IPS-15b (cell line): ENCODE results near the gene ACAP2.
"Not testable (repeated sequence)": the region's sequence is repeated elsewhere in the genome, so short reads cannot be mapped to it uniquely, and the experiment has no call there.

ENCODE experiments used
- H3K27me3 ChIP-seq: one replicate; pipeline ENCODE4 v1.6.1; 2013; ENCODE audit warnings: low read length; ENCODE audit not compliant: control insufficient read depth, insufficient read depth
- H3K36me3 ChIP-seq: one replicate; pipeline ENCODE4 v1.6.1; 2013; ENCODE audit warnings: low read length; ENCODE audit not compliant: control insufficient read depth, insufficient read depth
- H3K4me1 ChIP-seq: one replicate; pipeline ENCODE4 v1.6.1; 2013; ENCODE audit warnings: mild to moderate bottlenecking, low read length; ENCODE audit not compliant: control insufficient read depth, insufficient read depth
- H3K4me3 ChIP-seq: one replicate; pipeline ENCODE4 v1.5.1; 2013; ENCODE audit warnings: low read depth, low read length
- H3K9ac ChIP-seq: one replicate; pipeline ENCODE4 v1.6.1; 2013; ENCODE audit warnings: low read depth, mild to moderate bottlenecking, low read length
- H3K9me3 ChIP-seq: one replicate; pipeline ENCODE4 v1.6.1; 2013; ENCODE audit warnings: mild to moderate bottlenecking, low read length; ENCODE audit not compliant: control insufficient read depth, insufficient read depth

ACAP2 gene

DNA sequence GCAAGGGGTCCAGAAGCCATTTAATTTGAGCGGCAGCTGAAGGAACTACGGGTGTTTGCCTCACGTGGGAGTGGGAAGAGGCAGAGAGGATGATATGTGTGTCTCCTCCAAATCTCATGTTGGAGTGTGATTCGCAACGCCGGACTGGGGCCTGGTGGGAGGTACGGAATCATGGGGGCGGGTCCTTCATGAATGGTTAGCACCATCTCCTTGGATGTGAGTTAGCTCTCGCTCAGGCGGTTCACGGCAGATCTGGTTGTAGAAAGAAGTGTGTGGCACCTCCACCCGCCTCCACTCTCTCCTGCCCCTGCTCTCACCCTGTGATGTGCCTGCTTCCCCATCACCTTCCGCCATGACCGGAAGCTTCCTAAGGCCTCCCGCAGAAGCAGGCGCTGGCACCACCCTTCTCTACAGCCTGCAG lies 197.3 kb downstream of the ACAP2 start:
- H3K27me3 ChIP-seq: no peaks in the 10 kb centered on the region
- H3K36me3 ChIP-seq: no peaks in the 10 kb centered on the region
- H3K4me3 ChIP-seq: no peak overlapping the region
- no peaks in the 10 kb centered on the region for H3K9me3 ChIP-seq
- no peak overlapping the region for H3K9ac ChIP-seq
- H3K4me1 ChIP-seq: no peaks in the 10 kb centered on the region

GRCh38 chr3:195241592-195242355 lies 201.0 kb downstream of the ACAP2 start:
- H3K4me3 ChIP-seq: no peak overlapping the region
- no peaks in the 10 kb centered on the region for H3K27me3 ChIP-seq
- H3K9me3 ChIP-seq: no peaks in the 10 kb centered on the region
- H3K36me3 ChIP-seq: peaks cover 5% of the 10 kb centered on the region
- H3K4me1 ChIP-seq: no peaks in the 10 kb centered on the region
- H3K9ac ChIP-seq: no peak overlapping the region

DNA sequence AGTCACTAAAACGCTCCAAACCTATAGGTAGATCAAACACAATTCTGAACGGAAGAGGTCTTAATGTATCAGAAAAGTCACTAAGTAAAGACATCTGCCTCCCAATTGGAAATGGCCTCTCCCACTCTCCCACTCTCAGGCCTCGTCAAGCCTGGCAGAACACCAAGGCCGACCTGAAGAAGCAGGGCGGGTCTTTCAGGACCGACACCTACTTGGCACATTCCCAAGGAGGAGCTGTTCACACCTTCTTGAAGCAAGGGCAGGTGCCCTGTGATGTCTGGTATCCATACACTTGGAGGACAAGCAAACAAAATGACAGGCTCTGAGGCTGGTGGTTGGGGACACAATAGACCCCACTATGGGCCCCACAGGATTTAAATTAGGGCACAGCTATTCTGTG lies 201.9 kb downstream of the ACAP2 start:
- no peaks in the 10 kb centered on the region for H3K4me1 ChIP-seq
- H3K9me3 ChIP-seq: no peaks in the 10 kb centered on the region
- H3K4me3 ChIP-seq: no peak overlapping the region
- peaks cover 5% of the 10 kb centered on the region for H3K36me3 ChIP-seq
- H3K27me3 ChIP-seq: no peaks in the 10 kb centered on the region
- H3K9ac ChIP-seq: no peak overlapping the region

- no peaks in the 10 kb centered on the region for H3K4me1 ChIP-seq
- no peaks in the 10 kb centered on the region for H3K27me3 ChIP-seq
- H3K9me3 ChIP-seq: no peaks in the 10 kb centered on the region
- no peak overlapping the region for H3K9ac ChIP-seq
- no peak overlapping the region for H3K4me3 ChIP-seq
- H3K36me3 ChIP-seq: peaks cover 5% of the 10 kb centered on the region
Observed at GRCh38 chr3:195240171-195240701, 202.6 kb downstream of the ACAP2 start.

DNA sequence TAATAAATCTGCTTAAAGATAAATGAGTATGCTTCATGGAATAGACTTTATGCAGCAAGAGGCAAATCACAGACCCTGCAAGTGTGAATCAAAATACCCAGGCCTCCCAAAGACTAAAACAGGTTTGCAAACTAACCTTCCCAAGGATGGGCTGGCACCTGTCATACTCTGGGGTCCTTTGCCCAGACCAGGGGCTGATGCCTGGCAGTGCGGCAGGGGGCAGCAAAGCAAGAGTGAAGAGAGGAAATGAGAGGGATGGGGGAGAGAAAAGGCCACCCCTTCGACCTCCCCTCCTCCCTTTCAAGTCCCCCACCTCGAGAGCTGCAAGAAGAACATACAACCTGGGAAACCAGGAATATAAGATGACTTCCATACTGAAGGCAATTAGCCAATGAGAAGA lies 203.7 kb downstream of the ACAP2 start:
- H3K36me3 ChIP-seq: peaks cover 5% of the 10 kb centered on the region
- H3K9me3 ChIP-seq: no peaks in the 10 kb centered on the region
- no peak overlapping the region for H3K9ac ChIP-seq
- no peak overlapping the region for H3K4me3 ChIP-seq
- H3K4me1 ChIP-seq: no peaks in the 10 kb centered on the region
- H3K27me3 ChIP-seq: no peaks in the 10 kb centered on the region

DNA sequence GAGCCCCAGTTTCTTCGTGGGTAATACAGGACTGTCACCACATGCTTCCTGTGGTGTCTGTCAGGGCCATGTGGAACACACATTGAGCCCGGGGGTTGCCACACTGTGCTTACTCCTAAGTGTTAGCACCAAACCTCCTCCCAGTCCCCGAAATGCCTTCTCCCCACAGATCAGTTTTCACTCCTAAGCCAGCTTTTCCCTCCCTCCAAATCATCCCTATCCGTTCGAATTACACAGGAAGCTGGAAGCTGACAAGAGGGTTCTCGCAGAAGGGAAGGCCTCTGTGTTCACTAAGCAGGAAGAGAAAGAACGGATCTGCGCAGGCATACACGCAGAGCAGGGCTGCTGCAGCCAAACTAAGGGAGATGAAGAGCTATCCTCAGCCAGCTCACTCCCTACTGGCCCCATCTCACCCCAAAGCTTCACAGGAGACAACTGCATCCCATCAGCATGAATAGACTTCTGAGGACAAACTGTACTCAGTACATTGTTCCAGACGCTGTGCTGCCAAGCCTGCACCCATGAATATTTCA lies 204.2 kb downstream of the ACAP2 start:
- Histone ChIP-seq H3K9ac (no peak overlapping the region), H3K4me1 (no peaks in the 10 kb centered on the region)

DNA sequence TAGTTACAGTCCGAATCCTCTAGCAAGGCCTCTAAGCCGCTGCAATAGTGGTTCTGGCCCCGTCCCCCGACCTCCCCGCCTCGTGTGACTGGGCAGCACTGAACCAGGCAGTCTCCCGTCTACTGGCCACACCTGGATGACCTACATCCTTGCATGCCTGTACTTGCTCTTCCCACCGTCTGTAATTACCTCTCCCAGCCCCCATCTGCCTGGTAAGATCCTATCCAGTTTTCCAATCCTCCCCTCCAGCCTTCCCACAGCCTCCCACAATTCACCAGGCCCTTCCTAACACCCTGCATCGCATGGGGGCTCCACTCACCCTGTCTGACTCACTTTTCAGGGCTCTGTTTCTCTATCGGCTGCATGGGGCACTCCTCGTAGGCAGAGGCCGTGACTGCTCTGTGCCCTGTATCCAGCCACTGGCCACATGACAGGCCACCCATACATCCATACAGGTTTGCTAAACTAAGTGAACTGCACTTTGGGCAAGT lies 204.7 kb downstream of the ACAP2 start:
- H3K4me1 ChIP-seq: no peaks in the 10 kb centered on the region
- no peak overlapping the region for H3K4me3 ChIP-seq
- no peak overlapping the region for H3K9ac ChIP-seq
- no peaks in the 10 kb centered on the region for H3K9me3 ChIP-seq
- H3K27me3 ChIP-seq: no peaks in the 10 kb centered on the region
- H3K36me3 ChIP-seq: peaks cover 5% of the 10 kb centered on the region

More for the DNA sequence above, 204.2 kb downstream of the ACAP2 start:
- no peak overlapping the region for H3K4me3 ChIP-seq
- peaks cover 5% of the 10 kb centered on the region for H3K36me3 ChIP-seq
- no peaks in the 10 kb centered on the region for H3K27me3 ChIP-seq
- H3K9me3 ChIP-seq: no peaks in the 10 kb centered on the region

DNA sequence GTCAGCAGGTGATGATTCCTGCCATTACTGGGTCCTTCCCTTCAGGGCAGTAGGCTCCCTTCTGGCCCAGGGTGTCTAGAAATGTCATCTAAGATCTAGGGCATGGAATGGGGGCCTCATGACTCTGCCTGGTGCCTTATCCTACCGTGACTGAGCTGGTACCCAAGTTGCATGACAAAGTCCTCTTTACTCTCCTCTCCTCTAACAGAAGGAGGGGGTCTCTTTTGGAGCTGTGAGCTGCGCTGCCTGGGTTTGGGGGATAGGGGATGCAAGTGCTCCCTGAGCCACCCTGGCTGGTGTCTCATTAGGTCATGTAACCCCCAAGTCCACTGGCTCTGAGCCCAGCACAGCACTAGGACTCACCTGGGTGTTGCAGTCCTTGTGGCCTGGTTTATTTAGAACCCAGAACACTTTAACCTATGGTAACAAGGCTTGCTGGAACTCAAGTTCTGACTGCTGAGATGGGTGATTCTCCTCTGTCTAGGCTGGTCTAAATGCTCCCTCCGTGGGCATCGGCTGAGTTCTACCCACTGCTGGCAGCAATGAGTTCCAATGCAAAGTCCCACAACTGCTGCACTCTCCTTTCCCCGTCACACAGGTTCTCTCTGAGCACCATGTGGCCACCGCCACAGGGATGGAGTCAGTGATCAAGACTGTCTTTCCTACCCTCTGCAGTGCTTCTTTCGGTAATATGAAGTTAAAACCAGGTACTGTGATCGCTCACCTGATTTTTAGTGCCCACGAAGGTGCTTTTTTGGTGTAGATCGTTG lies 205.8 kb downstream of the ACAP2 start:
- H3K4me1 ChIP-seq: no peaks in the 10 kb centered on the region
- H3K27me3 ChIP-seq: no peaks in the 10 kb centered on the region
- no peaks in the 10 kb centered on the region for H3K9me3 ChIP-seq
- H3K36me3 ChIP-seq: peaks cover 5% of the 10 kb centered on the region
- H3K9ac ChIP-seq: no peak overlapping the region
- H3K4me3 ChIP-seq: no peak overlapping the region

DNA sequence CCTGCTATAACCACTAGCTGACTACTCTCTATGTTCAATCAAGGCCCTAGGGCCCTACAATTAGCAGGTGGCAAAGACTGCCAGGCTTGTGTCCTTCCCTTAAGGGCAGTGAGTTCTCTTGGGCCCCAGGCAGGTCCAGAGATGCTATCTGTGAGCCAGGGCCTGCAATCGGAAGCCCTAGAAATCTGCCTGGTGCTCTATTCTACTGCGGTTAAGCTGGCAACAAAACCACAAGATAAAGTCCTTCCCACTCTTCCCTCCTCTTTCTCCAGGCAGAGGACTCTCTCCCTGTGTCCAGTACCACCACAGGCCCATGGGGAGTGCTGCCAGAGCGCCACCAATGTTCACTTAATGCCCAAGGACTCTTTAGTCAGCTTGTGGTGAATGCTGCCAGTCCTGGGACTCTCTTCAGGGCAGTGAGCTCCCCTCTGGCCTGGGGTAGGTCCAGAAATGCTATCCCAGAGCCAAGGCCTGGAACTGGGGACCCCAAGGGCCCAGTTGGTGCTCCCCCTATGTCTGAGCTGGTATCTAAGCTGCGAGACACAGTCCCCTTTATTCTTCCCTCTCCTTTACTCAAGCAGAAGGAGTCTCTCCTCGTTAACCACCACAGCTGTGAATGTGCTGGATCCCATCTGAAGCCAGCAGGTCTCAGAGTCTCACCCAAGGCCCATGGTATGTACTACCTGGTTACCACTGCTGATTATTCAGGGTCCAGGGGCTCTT lies 206.6 kb downstream of the ACAP2 start:
- H3K36me3 ChIP-seq: peaks cover 5% of the 10 kb centered on the region
- H3K4me3 ChIP-seq: no peak overlapping the region
- H3K27me3 ChIP-seq: no peaks in the 10 kb centered on the region
- H3K4me1 ChIP-seq: no peaks in the 10 kb centered on the region
- H3K9me3 ChIP-seq: no peaks in the 10 kb centered on the region
- H3K9ac ChIP-seq: no peak overlapping the region

GRCh38 chr3:195230244-195230643 lies 212.6 kb downstream of the ACAP2 start:
- Histone ChIP-seq H3K36me3 (peaks cover 2% of the 10 kb centered on the region), H3K4me3 (no peak overlapping the region), H3K4me1 (no peaks in the 10 kb centered on the region), H3K27me3 (no peaks in the 10 kb centered on the region), H3K9me3 (no peaks in the 10 kb centered on the region), H3K9ac (no peak overlapping the region)

DNA sequence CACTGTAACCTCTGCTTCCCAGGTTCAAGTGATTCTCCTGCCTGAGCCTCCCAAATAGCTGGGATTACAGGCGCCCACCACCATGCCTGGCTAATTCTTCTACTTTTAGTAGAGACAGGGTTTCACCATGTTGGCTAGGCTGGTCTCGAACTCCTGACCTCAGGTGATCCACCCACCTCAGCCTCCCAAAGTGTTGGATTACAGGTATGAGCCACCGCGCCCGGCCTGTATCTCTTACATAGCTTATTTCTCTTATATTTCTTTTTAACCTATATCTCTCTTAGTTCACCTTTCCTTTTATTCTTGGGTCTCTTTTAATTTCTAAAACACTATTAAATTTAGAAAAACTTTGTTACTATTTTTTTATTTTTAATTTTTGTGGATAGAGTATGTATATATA lies 213.9 kb downstream of the ACAP2 start:
- H3K27me3 ChIP-seq, H3K9me3 ChIP-seq, H3K36me3 ChIP-seq, H3K9ac ChIP-seq, H3K4me3 ChIP-seq, H3K4me1 ChIP-seq: not testable (repeated sequence)
